ENCODE measurements around the gene TRPM3. TPM values are rescaled to one million over a fixed set of nuclear protein-coding genes. Genes with fewer than 3 reads are reported as not detected.

Gene TRPM3
- total RNA-seq, 2 experiments from 2014 or later: not detected

GRCh38 chr9:70792796-70793195 lies 328.6 kb downstream of the TRPM3 start:
- H3K27ac Mint-ChIP-seq: no peak overlapping the region
- no peaks in the 10 kb centered on the region for H3K36me3 Mint-ChIP-seq
- POLR2A ChIA-PET: no interaction called here
- DNase-seq (no peak), ATAC-seq (ENCODE audit: low read depth) (no peak)
- H3K4me1 Mint-ChIP-seq: no peaks in the 10 kb centered on the region
- H3K27me3 Mint-ChIP-seq: no peaks in the 10 kb centered on the region
- H3K4me3 Mint-ChIP-seq: no peak overlapping the region
- no peaks in the 10 kb centered on the region for H3K9me3 Mint-ChIP-seq

GRCh38 chr9:70791936-70792335 lies 329.5 kb downstream of the TRPM3 start:
- Mint-ChIP-seq H3K36me3 (no peaks in the 10 kb centered on the region), H3K27me3 (no peaks in the 10 kb centered on the region), H3K27ac (no peak overlapping the region), H3K4me3 (no peak overlapping the region), H3K9me3 (no peaks in the 10 kb centered on the region), H3K4me1 (no peaks in the 10 kb centered on the region)
- ATAC-seq (ENCODE audit: low read depth) (no peak), DNase-seq (no peak)
- POLR2A ChIA-PET: no interaction called here

- H3K4me3 Mint-ChIP-seq: no peak overlapping the region
- no peaks in the 10 kb centered on the region for H3K4me1 Mint-ChIP-seq
- H3K27ac Mint-ChIP-seq: no peak overlapping the region
- POLR2A ChIA-PET: no interaction called here
- no peaks in the 10 kb centered on the region for H3K36me3 Mint-ChIP-seq
- no peaks in the 10 kb centered on the region for H3K27me3 Mint-ChIP-seq
- no peaks in the 10 kb centered on the region for H3K9me3 Mint-ChIP-seq
- ATAC-seq (ENCODE audit: low read depth): no peak
- no peak for DNase-seq
These were observed 332.3 kb downstream of the TRPM3 start for GRCh38 chr9:70789086-70789485.

- POLR2A ChIA-PET: no interaction called here
These were observed 337.0 kb downstream of the TRPM3 start for GRCh38 chr9:70784456-70784855.

GRCh38 chr9:70778568-70778967 lies 342.9 kb downstream of the TRPM3 start:
- peaks cover 12% of the 10 kb centered on the region for H3K27me3 Mint-ChIP-seq
- DNase-seq: no peak
- POLR2A ChIA-PET: no interaction called here

More at GRCh38 chr9:70784456-70784855, 337.0 kb downstream of the TRPM3 start:
- ATAC-seq (ENCODE audit: low read depth) (no peak), DNase-seq (no peak)
- H3K4me1 Mint-ChIP-seq: no peaks in the 10 kb centered on the region
- H3K27me3 Mint-ChIP-seq: no peaks in the 10 kb centered on the region
- no peaks in the 10 kb centered on the region for H3K9me3 Mint-ChIP-seq
- H3K36me3 Mint-ChIP-seq: no peaks in the 10 kb centered on the region
- H3K27ac Mint-ChIP-seq: no peak overlapping the region
- H3K4me3 Mint-ChIP-seq: no peak overlapping the region

GRCh38 chr9:70773579-70773978 lies 347.8 kb downstream of the TRPM3 start:
- peaks cover 11% of the 10 kb centered on the region for H3K27me3 Mint-ChIP-seq
- DNase-seq (no peak), ATAC-seq (ENCODE audit: low read depth) (no peak)
- H3K4me1 Mint-ChIP-seq: no peaks in the 10 kb centered on the region
- no peaks in the 10 kb centered on the region for H3K9me3 Mint-ChIP-seq
- H3K27ac Mint-ChIP-seq: no peak overlapping the region
- POLR2A ChIA-PET: no interaction called here
- no peak overlapping the region for H3K4me3 Mint-ChIP-seq
- H3K36me3 Mint-ChIP-seq: no peaks in the 10 kb centered on the region

More at GRCh38 chr9:70778568-70778967, 342.9 kb downstream of the TRPM3 start:
- Mint-ChIP-seq H3K36me3 (no peaks in the 10 kb centered on the region), H3K4me1 (no peaks in the 10 kb centered on the region), H3K27ac (no peak overlapping the region), H3K9me3 (no peaks in the 10 kb centered on the region), H3K4me3 (no peak overlapping the region)
- no peak for ATAC-seq (ENCODE audit: low read depth)

GRCh38 chr9:70772601-70773000 lies 348.8 kb downstream of the TRPM3 start:
- no peak for ATAC-seq (ENCODE audit: low read depth)
- POLR2A ChIA-PET: no interaction called here

GRCh38 chr9:70765946-70766345 lies 355.5 kb downstream of the TRPM3 start:
- H3K9me3 Mint-ChIP-seq: no peaks in the 10 kb centered on the region
- H3K27me3 Mint-ChIP-seq: peaks cover 4% of the 10 kb centered on the region
- H3K36me3 Mint-ChIP-seq: no peaks in the 10 kb centered on the region
- no peak for ATAC-seq (ENCODE audit: low read depth)
- H3K4me1 Mint-ChIP-seq: no peaks in the 10 kb centered on the region
- H3K27ac Mint-ChIP-seq: no peak overlapping the region
- no peak overlapping the region for H3K4me3 Mint-ChIP-seq
- no peak for DNase-seq
- POLR2A ChIA-PET: no interaction called here

More at GRCh38 chr9:70772601-70773000, 348.8 kb downstream of the TRPM3 start:
- Mint-ChIP-seq H3K27ac (no peak overlapping the region), H3K4me3 (no peak overlapping the region), H3K27me3 (peaks cover 6% of the 10 kb centered on the region), H3K36me3 (no peaks in the 10 kb centered on the region), H3K9me3 (no peaks in the 10 kb centered on the region), H3K4me1 (no peaks in the 10 kb centered on the region)
- no peak for DNase-seq

- DNase-seq: no peak
- no peak overlapping the region for H3K27ac Mint-ChIP-seq
- peaks cover 2% of the 10 kb centered on the region for H3K9me3 Mint-ChIP-seq
- no peak overlapping the region for H3K4me3 Mint-ChIP-seq
- H3K4me1 Mint-ChIP-seq: no peaks in the 10 kb centered on the region
- peaks cover 6% of the 10 kb centered on the region for H3K27me3 Mint-ChIP-seq
- ATAC-seq (ENCODE audit: low read depth): no peak
- no peaks in the 10 kb centered on the region for H3K36me3 Mint-ChIP-seq
- POLR2A ChIA-PET: no interaction called here
These were observed 360.2 kb downstream of the TRPM3 start for GRCh38 chr9:70761139-70761670.

GRCh38 chr9:70760228-70760627 lies 361.2 kb downstream of the TRPM3 start:
- no peak for DNase-seq
- POLR2A ChIA-PET: no interaction called here
- Mint-ChIP-seq H3K4me3 (no peak overlapping the region), H3K27ac (no peak overlapping the region), H3K4me1 (no peaks in the 10 kb centered on the region), H3K9me3 (peaks cover 2% of the 10 kb centered on the region), H3K36me3 (no peaks in the 10 kb centered on the region), H3K27me3 (peaks cover 6% of the 10 kb centered on the region)
- ATAC-seq (ENCODE audit: low read depth): no peak

- H3K27ac Mint-ChIP-seq: no peak overlapping the region
- no peak overlapping the region for H3K4me3 Mint-ChIP-seq
- H3K4me1 Mint-ChIP-seq: no peaks in the 10 kb centered on the region
- POLR2A ChIA-PET: no interaction called here
- DNase-seq (no peak), ATAC-seq (ENCODE audit: low read depth) (no peak)
- peaks cover 2% of the 10 kb centered on the region for H3K27me3 Mint-ChIP-seq
- no peaks in the 10 kb centered on the region for H3K36me3 Mint-ChIP-seq
- H3K9me3 Mint-ChIP-seq: peaks cover 3% of the 10 kb centered on the region
These were observed 368.1 kb downstream of the TRPM3 start for GRCh38 chr9:70753311-70753710.

- Mint-ChIP-seq H3K9me3 (peaks cover 1% of the 10 kb centered on the region), H3K27ac (no peak overlapping the region), H3K27me3 (peaks cover 4% of the 10 kb centered on the region), H3K36me3 (no peaks in the 10 kb centered on the region), H3K4me1 (no peaks in the 10 kb centered on the region), H3K4me3 (no peak overlapping the region)
- DNase-seq (no peak), ATAC-seq (ENCODE audit: low read depth) (no peak)
- POLR2A ChIA-PET: no interaction called here
These were observed 372.4 kb downstream of the TRPM3 start for GRCh38 chr9:70749066-70749465.

- Mint-ChIP-seq H3K27me3 (peaks cover 4% of the 10 kb centered on the region), H3K4me3 (no peak overlapping the region), H3K4me1 (no peaks in the 10 kb centered on the region), H3K36me3 (no peaks in the 10 kb centered on the region), H3K27ac (no peak overlapping the region), H3K9me3 (no peaks in the 10 kb centered on the region)
- POLR2A ChIA-PET: no interaction called here
- ATAC-seq (ENCODE audit: low read depth) (no peak), DNase-seq (no peak)
These were observed 374.1 kb downstream of the TRPM3 start for GRCh38 chr9:70747261-70747718.

- H3K36me3 Mint-ChIP-seq: no peaks in the 10 kb centered on the region
- ATAC-seq (ENCODE audit: low read depth): no peak
- H3K4me1 Mint-ChIP-seq: no peaks in the 10 kb centered on the region
- no peaks in the 10 kb centered on the region for H3K9me3 Mint-ChIP-seq
- POLR2A ChIA-PET: no interaction called here
- no peak for DNase-seq
- peaks cover 4% of the 10 kb centered on the region for H3K27me3 Mint-ChIP-seq
- no peak overlapping the region for H3K27ac Mint-ChIP-seq
- no peak overlapping the region for H3K4me3 Mint-ChIP-seq
These were observed 374.7 kb downstream of the TRPM3 start for GRCh38 chr9:70746760-70747159.

- no peaks in the 10 kb centered on the region for H3K36me3 Mint-ChIP-seq
- H3K4me1 Mint-ChIP-seq: no peaks in the 10 kb centered on the region
These were observed 375.1 kb downstream of the TRPM3 start for GRCh38 chr9:70746316-70746715.

More at GRCh38 chr9:70746316-70746715, 375.1 kb downstream of the TRPM3 start:
- no peak for ATAC-seq (ENCODE audit: low read depth)
- no peak overlapping the region for H3K4me3 Mint-ChIP-seq
- H3K9me3 Mint-ChIP-seq: no peaks in the 10 kb centered on the region
- DNase-seq: no peak
- H3K27ac Mint-ChIP-seq: no peak overlapping the region
- POLR2A ChIA-PET: no interaction called here
- H3K27me3 Mint-ChIP-seq: peaks cover 4% of the 10 kb centered on the region

Data from activated naive CD8-positive, alpha-beta T cell treated with anti-CD3 and anti-CD28 coated beads, Interleukin-2, amount 10 ng/mL, durations not matched to agents 7 days and 5 days (primary cell).